ENCODE measurements around the gene PRLHR. TPM values are rescaled to one million over a fixed set of nuclear protein-coding genes. Genes with fewer than 3 reads are reported as not detected.

Gene PRLHR
- total RNA-seq, 1 experiment from 2014 or later, result not detected

- peaks cover 9% of the 10 kb centered on the region; the same call in 1 of the 2 replicates for H3K4me1 Mint-ChIP-seq
- DNase-seq (ENCODE audit: low spot score) (no peak), ATAC-seq (no peak)
- peaks cover 2% of the 10 kb centered on the region for H3K27me3 Mint-ChIP-seq (ENCODE audit: low read depth)
- ChIA-PET CTCF (interaction anchor here (2.0 to 2.2 kb wide), 2 partner anchors 8 to 134 kb away, joined by 6 to 7 read pairs; partner anchors contain the start of gene PRLHR), POLR2A (no interaction called here)
- H3K9me3 Mint-ChIP-seq, result peaks cover 2% of the 10 kb centered on the region; the same call in 1 of the 2 replicates
- TF ChIP-seq ETV6 (CRISPR knock-in tag; IDR thresholded peaks at IDR 0.05) (no peak), E2F1 (CRISPR knock-in tag; IDR thresholded peaks at IDR 0.05) (no peak), RELA (CRISPR knock-in tag; IDR thresholded peaks at IDR 0.05; ENCODE audit: borderline replicate concordance) (no peak), SP1 (CRISPR knock-in tag; conservative IDR thresholded peaks at IDR 0.05) (no peak), ZBTB21 (CRISPR knock-in tag; IDR thresholded peaks at IDR 0.05; ENCODE audit: borderline replicate concordance) (no peak)
- TF ChIP-seq, protein P1, sequence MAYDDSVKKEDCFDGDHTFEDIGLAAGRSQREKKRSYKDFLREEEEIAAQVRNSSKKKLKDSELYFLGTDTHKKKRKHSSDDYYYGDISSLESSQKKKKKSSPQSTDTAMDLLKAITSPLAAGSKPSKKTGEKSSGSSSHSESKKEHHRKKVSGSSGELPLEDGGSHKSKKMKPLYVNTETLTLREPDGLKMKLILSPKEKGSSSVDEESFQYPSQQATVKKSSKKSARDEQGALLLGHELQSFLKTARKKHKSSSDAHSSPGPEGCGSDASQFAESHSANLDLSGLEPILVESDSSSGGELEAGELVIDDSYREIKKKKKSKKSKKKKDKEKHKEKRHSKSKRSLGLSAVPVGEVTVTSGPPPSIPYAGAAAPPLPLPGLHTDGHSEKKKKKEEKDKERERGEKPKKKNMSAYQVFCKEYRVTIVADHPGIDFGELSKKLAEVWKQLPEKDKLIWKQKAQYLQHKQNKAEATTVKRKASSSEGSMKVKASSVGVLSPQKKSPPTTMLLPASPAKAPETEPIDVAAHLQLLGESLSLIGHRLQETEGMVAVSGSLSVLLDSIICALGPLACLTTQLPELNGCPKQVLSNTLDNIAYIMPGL (CRISPR knock-in tag; IDR thresholded peaks at IDR 0.05), result no peak
- H3K4me3 Mint-ChIP-seq, result no peak overlapping the region
- H3K36me3 Mint-ChIP-seq, result no peaks in the 10 kb centered on the region
- no peak overlapping the region for H3K27ac Mint-ChIP-seq
These were observed 8.5 kb downstream of the PRLHR start for GRCh38 chr10:118586911-118587310.

- CTCF ChIA-PET, result interaction anchor here (2.2 kb wide), 1 partner anchor 9 kb away, joined by 7 read pairs; the partner anchor contains the start of gene PRLHR
- peaks cover 9% of the 10 kb centered on the region; the same call in 1 of the 2 replicates for H3K4me1 Mint-ChIP-seq
- H3K36me3 Mint-ChIP-seq, result no peaks in the 10 kb centered on the region
- no peak overlapping the region for H3K27ac Mint-ChIP-seq
- H3K4me3 Mint-ChIP-seq, result no peak overlapping the region
- H3K9me3 Mint-ChIP-seq, result peaks cover 4% of the 10 kb centered on the region; the same call in 1 of the 2 replicates
- POLR2A ChIA-PET, result no interaction called here
- no peaks in the 10 kb centered on the region for H3K27me3 Mint-ChIP-seq (ENCODE audit: low read depth)
- ATAC-seq, result no peak
- DNase-seq (ENCODE audit: low spot score), result no peak
- no peak for TF ChIP-seq IRF2 (CRISPR knock-in tag; IDR thresholded peaks at IDR 0.05; ENCODE audit: borderline replicate concordance, low read depth)
- TF ChIP-seq ZNF281 (CRISPR knock-in tag; IDR thresholded peaks at IDR 0.05), result no peak
- no peak for TF ChIP-seq E2F1 (CRISPR knock-in tag; IDR thresholded peaks at IDR 0.05)
- no peak for TF ChIP-seq SMAD3 (CRISPR knock-in tag; IDR thresholded peaks at IDR 0.05; ENCODE audit: borderline replicate concordance)
- TF ChIP-seq, protein P2, sequence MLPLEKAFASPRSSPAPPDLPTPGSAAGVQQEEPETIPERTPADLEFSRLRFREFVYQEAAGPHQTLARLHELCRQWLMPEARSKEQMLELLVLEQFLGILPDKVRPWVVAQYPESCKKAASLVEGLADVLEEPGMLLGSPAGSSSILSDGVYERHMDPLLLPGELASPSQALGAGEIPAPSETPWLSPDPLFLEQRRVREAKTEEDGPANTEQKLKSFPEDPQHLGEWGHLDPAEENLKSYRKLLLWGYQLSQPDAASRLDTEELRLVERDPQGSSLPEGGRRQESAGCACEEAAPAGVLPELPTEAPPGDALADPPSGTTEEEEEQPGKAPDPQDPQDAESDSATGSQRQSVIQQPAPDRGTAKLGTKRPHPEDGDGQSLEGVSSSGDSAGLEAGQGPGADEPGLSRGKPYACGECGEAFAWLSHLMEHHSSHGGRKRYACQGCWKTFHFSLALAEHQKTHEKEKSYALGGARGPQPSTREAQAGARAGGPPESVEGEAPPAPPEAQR (CRISPR knock-in tag; IDR thresholded peaks at IDR 0.05), result no peak
- no peak for TF ChIP-seq GRHL2 (CRISPR knock-in tag; IDR thresholded peaks at IDR 0.05; ENCODE audit: insufficient replicate concordance, severe bottlenecking)
- TF ChIP-seq FOXP4 (CRISPR knock-in tag; IDR thresholded peaks at IDR 0.05), result no peak
- TF ChIP-seq ESRRA (CRISPR knock-in tag; IDR thresholded peaks at IDR 0.05; ENCODE audit: borderline replicate concordance), result no peak
These were observed 9.7 kb downstream of the PRLHR start for GRCh38 chr10:118585794-118586193.
